NT2/D1 (cell line): Measurements from ENCODE around the gene KRT12.

Source experiments
- SUZ12 ChIP-seq: IDR thresholded peaks from 2 replicates; pipeline ENCODE4 v1.6.1; 2011; ENCODE audit not compliant: insufficient read length, insufficient read depth; ENCODE audit errors: extremely low read depth
- YY1 ChIP-seq: IDR thresholded peaks from 2 replicates; pipeline ENCODE4 v1.6.1; 2011; ENCODE audit not compliant: insufficient read length, insufficient read depth
- ZNF274 ChIP-seq: IDR thresholded peaks from 2 replicates; pipeline ENCODE4 v1.6.1; 2011; ENCODE audit warnings: mild to moderate bottlenecking, low read depth, low read length

- TF ChIP-seq YY1 = no peak
- no peak for TF ChIP-seq ZNF274
- no peak for TF ChIP-seq SUZ12
Measured at GRCh38 chr17:40818733-40819527, 48.1 kb downstream of the KRT12 start.
